Astrocyte (in vitro differentiated cells and primary cell): ENCODE measurements around the gene SYNGR1. TPM values are rescaled to one million over a fixed set of nuclear protein-coding genes. Genes with fewer than 3 reads are reported as not detected.

Source experiments
- DNase-seq: peaks from one replicate; pipeline ENCODE4 v3.0.0-alpha.2; 2010; ENCODE audit warnings: low read depth
- FAIRE-seq: peaks from 2 replicates; lab custom pipeline; 2011; peaks lifted over from hg19 to GRCh38; lab: Jason Lieb, UNC
- H2AFZ ChIP-seq: 2 replicates; pipeline ENCODE4 v1.6.0; 2012; ENCODE audit warnings: low read depth, low read length, inconsistent platforms
- H3K27ac ChIP-seq: 2 replicates; pipeline ENCODE4 v1.5.1; 2011; ENCODE audit warnings: low read depth, low read length, inconsistent platforms
- H3K27me3 ChIP-seq: 2 replicates; pipeline ENCODE4 v1.6.0; 2011; ENCODE audit warnings: low read length, inconsistent platforms; ENCODE audit not compliant: insufficient read depth
- H3K36me3 ChIP-seq: 2 replicates; pipeline ENCODE4 v1.5.1; 2011; ENCODE audit warnings: low read length, inconsistent platforms; ENCODE audit not compliant: insufficient read depth
- H3K4me1 ChIP-seq: 2 replicates; pipeline ENCODE4 v1.5.1; 2011; ENCODE audit warnings: low read length, inconsistent platforms; ENCODE audit not compliant: insufficient read depth
- H3K4me2 ChIP-seq: 2 replicates; pipeline ENCODE4 v1.6.0; 2012; ENCODE audit warnings: low read length, inconsistent platforms
- H3K4me3 ChIP-seq: 2 replicates; pipeline ENCODE4 v1.5.1; 2011; ENCODE audit warnings: low read depth, mild to moderate bottlenecking, low read length, inconsistent platforms; ENCODE audit not compliant: insufficient read depth
- H3K79me2 ChIP-seq: 2 replicates; pipeline ENCODE4 v1.6.0; 2012; ENCODE audit warnings: mild to moderate bottlenecking, low read length, inconsistent platforms; ENCODE audit not compliant: insufficient read depth
- H3K9ac ChIP-seq: 2 replicates; pipeline ENCODE4 v1.6.0; 2012; ENCODE audit warnings: mild to moderate bottlenecking, low read length, inconsistent platforms
- H3K9me3 ChIP-seq: 2 replicates; pipeline ENCODE4 v1.5.1; 2012; ENCODE audit warnings: low read depth, mild to moderate bottlenecking, low read length, inconsistent platforms; ENCODE audit not compliant: insufficient read depth
- H4K20me1 ChIP-seq: 2 replicates; pipeline ENCODE4 v1.6.0; 2012; ENCODE audit warnings: low read length, inconsistent platforms; ENCODE audit not compliant: insufficient read depth
- H3K27ac Mint-ChIP-seq: one replicate; pipeline ENCODE4 v1.8.0; 2021; ENCODE audit warnings: mild to moderate bottlenecking, mixed read lengths; ENCODE audit not compliant: unreplicated experiment
- H3K27me3 Mint-ChIP-seq: one replicate; pipeline ENCODE4 v1.8.0; 2021; ENCODE audit warnings: low read depth, mixed read lengths; ENCODE audit not compliant: unreplicated experiment
- H3K36me3 Mint-ChIP-seq: one replicate; pipeline ENCODE4 v1.8.0; 2021; ENCODE audit warnings: low read depth, mixed read lengths; ENCODE audit not compliant: unreplicated experiment
- H3K4me1 Mint-ChIP-seq: one replicate; pipeline ENCODE4 v1.8.0; 2021; ENCODE audit warnings: low read depth, mixed read lengths; ENCODE audit not compliant: unreplicated experiment
- H3K4me3 Mint-ChIP-seq: one replicate; pipeline ENCODE4 v1.8.0; 2021; ENCODE audit warnings: mild to moderate bottlenecking, moderate library complexity, mixed read lengths; ENCODE audit not compliant: unreplicated experiment
- H3K9me3 Mint-ChIP-seq: one replicate; pipeline ENCODE4 v1.8.0; 2021; ENCODE audit warnings: mild to moderate bottlenecking, mixed read lengths; ENCODE audit not compliant: unreplicated experiment
- CTCF ChIP-seq: IDR thresholded peaks from 2 replicates; pipeline ENCODE4 v1.5.1; 2011; ENCODE audit warnings: low read depth, mild to moderate bottlenecking, inconsistent platforms, low read length, moderate library complexity; ENCODE audit not compliant: insufficient read depth
- EZH2 ChIP-seq: IDR thresholded peaks from 2 replicates; pipeline ENCODE4 v1.6.1; 2012; ENCODE audit warnings: mild to moderate bottlenecking, low read length, inconsistent platforms; ENCODE audit not compliant: insufficient read depth
- total RNA-seq: library from RNA; stranded (reverse); gene quantifications from 2 replicates; pipeline ENCODE4 v1.2.1, GENCODE V29; 2021

Gene SYNGR1
- total RNA-seq, 1 donor from 2014 or later: 12.0 TPM

GRCh38 chr22:39313258-39314001 lies 36.4 kb upstream of the SYNGR1 start:
- Histone ChIP-seq H3K79me2 (peaks cover 66% of the 10 kb centered on the region), H3K36me3 (peaks cover 62% of the 10 kb centered on the region), H3K9ac (peak overlapping the region; percentile 97)

GRCh38 chr22:39314251-39314971 lies 35.4 kb upstream of the SYNGR1 start:
- Histone ChIP-seq H4K20me1 (peaks cover 98% of the 10 kb centered on the region), H3K4me3 (peak overlapping the region; percentile 95), H3K9ac (peak overlapping the region; percentile 97), H3K9me3 (no peaks in the 10 kb centered on the region), H3K36me3 (peaks cover 62% of the 10 kb centered on the region), H3K27me3 (no peaks in the 10 kb centered on the region), H3K27ac (no peak overlapping the region), H2AFZ (no peak overlapping the region), H3K4me1 (peaks cover 58% of the 10 kb centered on the region), H3K4me2 (peak overlapping the region; percentile 97), H3K79me2 (peaks cover 76% of the 10 kb centered on the region)
- Mint-ChIP-seq H3K4me1 (peaks cover 48% of the 10 kb centered on the region), H3K4me3 (peak overlapping the region; percentile 100), H3K36me3 (peaks cover 52% of the 10 kb centered on the region), H3K27me3 (no peaks in the 10 kb centered on the region), H3K9me3 (no peaks in the 10 kb centered on the region), H3K27ac (peak overlapping the region; percentile 79)
- FAIRE-seq (no peak), DNase-seq (no peak)
- TF ChIP-seq EZH2 (no peak), CTCF (peak; percentile 14)

More at GRCh38 chr22:39313258-39314001, 36.4 kb upstream of the SYNGR1 start:
- DNase-seq (no peak), FAIRE-seq (no peak)
- H3K36me3 Mint-ChIP-seq: peaks cover 45% of the 10 kb centered on the region
- H2AFZ ChIP-seq: no peak overlapping the region
- H3K4me1 Mint-ChIP-seq: peaks cover 57% of the 10 kb centered on the region
- H3K27ac ChIP-seq: no peak overlapping the region
- peaks cover 68% of the 10 kb centered on the region for H3K4me1 ChIP-seq
- no peaks in the 10 kb centered on the region for H3K27me3 Mint-ChIP-seq
- H3K27ac Mint-ChIP-seq: peak overlapping the region; percentile 85
- no peaks in the 10 kb centered on the region for H3K9me3 Mint-ChIP-seq
- peak overlapping the region; percentile 97 for H3K4me2 ChIP-seq
- no peak overlapping the region for H3K4me3 ChIP-seq
- no peaks in the 10 kb centered on the region for H3K27me3 ChIP-seq
- no peaks in the 10 kb centered on the region for H3K9me3 ChIP-seq
- no peak for TF ChIP-seq EZH2
- no peak for TF ChIP-seq CTCF
- peak overlapping the region; percentile 74 for H3K4me3 Mint-ChIP-seq
- H4K20me1 ChIP-seq: peaks cover 95% of the 10 kb centered on the region
